Fibroblast of skin of right biceps (primary cell): ENCODE results near the gene POLR2E.

Experiments
- DNase-seq: peaks from one replicate; pipeline ENCODE4 v3.0.0-alpha.2; 2013

POLR2E gene

DNA sequence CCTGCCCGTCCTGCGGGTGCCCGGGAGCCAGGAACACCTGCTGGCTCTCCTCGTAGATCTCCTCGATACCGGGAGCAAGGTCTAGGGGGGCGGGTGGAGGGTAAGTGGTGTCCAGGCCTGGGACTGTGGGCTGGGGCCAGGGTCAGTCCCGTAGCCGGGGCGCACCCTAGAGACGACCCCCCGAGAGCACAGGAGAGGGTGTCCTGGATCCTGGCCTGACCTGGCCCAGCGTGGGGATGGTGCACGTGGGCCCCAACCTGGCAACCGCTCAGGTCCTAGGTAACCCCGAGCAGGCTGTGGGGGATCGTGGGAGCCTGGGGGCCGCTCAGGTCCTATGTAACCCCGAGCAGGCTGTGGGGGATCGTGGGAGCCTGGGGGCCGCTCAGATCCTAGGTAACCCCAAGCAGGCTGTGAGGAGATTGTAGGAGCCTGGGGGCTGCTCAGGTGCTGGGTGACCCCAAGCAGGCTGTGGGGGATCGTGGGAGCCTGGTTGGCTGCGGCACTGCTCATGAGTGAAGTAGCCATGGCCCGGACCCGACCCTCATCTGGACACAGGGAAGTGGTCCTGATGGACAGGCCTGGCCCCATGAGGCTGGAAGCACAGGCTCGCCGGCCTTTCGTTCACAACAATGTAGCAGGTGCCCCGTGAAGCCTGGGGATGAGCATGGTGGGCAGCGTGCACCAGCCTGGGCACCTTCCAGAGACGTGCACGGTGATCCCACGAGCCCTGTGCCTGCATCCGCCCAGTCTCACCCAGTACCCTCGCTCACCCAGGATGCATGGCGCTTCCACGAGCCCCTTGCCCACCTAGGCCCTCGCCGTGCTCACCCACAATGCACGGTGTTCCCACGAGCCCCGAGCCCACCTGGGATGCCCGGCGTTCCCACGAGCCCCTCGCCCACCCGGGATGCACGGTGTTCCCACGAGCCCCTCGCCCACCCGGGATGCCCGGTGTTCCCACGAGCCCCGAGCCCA is 14.8 kb upstream of the POLR2E start:
- DNase-seq, result no peak

DNA sequence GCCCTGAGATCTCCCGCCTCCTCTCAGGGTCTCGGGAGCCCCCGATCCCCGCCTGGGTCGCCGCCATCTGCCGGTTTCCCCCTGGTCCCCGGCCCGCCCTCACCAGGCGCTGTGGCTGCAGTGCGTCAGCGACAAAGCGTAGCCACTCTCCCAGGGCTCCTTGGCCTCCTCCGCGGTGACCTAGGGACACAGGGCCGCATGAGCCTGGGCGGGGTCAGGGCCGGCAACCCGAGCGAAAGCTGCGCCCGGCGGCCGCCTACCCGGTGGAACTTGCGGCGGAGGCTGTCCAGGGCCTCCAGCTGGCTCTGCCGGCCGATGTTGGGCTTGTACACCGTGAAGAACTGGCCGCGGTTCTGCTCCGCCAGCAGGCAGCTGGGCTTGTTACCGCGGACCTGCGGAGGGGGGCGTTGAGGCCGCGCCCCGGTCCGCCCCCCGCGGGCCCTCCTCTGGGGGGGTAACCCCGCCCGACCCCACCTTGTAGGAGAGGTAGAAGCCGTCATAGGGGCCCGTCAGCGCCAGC is 13.9 kb upstream of the POLR2E start:
- no peak for DNase-seq

DNA sequence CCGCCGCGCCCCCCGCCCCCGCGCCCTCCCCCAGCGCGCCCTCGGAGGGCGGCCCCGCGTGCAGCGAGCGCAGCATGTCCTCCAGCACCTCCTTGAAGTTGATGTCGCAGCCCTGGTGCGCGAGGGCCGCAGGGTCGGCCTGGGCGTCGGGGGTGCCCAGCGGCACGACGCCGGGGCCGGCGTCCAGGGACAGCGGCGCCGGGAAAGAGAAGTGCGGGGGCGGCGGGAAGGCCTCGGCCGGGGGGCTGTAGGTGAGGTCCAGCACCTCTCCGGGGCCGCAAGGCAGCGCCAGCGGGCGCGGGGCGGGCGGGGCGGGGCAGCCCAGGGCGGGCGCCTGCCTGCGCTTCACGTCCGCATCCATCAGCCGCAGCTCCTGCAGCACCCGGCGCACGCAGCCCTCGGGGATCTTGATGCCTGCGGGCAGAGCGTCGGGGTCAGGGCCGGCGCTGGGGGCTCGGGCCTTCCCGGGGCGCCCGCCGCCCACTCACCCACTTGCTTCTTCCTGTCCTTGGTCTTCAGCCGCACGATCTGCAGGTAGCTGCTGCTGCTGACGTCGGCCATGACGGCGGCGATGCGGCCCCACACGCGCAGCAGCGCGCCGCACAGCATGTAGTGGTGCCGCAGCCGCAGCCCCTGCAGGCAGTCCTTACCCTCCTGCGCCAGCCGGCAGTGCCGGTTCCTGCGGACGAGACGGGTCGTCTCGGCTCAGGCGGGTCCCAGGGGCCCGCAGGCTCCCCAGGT is 13.3 kb upstream of the POLR2E start:
- DNase-seq, result no peak

DNA sequence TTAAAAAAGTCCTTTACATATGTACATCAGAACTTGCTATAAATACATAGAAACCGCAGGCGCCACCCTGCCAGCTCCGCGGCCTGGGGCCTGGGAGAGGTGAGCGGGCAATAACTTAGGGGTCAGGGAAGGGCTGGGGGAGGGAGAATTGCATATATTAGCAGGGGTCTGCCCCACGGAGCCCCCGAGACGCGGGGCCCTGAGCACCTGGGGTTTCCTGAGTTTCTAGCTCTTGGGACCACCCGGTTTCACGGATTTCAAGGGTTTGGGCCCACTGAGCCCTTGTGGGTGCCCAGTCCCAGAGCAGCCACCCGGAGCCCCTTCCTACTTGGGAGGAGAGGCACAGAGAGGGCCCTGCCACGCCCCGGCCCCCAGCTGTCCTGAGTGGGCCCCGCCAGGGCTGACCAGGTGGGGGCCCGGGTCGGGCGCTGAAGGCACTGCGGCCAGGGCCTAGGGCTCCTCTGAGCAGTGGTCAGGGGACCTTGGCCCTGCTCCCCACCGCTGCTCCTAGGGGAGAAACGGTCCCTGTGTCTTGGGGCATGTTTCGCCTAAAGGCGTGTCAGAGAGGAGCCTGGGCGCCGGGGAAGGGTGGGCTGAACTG is 12.6 kb upstream of the POLR2E start:
- no peak for DNase-seq

DNA sequence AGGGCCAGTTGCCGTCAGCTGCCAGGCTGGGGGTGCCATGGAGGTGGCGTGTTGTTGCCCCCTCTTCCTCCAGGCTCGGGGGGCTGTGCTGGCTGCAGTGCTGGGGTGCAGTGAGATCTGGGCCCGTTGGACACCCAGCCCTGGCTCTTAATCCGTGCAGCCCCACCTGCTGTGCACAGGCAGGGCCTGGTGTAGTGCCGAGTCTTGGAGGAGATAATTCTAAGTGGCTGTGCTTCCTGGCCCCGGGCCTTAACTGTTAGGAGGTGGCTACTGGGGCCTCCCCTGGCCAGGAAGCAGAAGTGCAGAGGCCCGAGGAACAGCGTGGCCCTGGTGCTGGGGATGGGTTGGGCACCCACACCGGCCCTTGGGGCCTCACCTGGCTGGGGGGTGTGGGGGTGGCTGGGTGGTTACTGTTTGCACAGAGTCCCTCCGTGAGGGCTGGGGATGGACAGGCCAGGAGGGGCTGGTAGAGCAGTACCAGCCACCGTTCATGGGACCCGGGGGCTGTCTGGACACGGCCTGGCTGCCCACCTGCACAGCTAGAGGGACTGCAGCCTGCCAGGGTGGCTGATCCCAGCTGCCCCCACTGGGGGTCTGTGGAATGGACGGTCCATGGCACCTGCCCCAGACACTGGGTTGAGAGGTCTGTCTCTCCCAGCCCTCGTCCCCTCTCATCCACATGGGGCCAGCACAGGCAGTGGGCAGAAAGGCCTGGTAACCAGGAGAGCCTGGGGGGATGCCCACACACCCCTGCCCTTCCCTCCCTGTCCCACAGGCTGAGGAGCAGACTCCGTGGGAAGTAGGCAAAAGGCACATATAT is 11.9 kb upstream of the POLR2E start:
- DNase-seq, result peak; percentile 34

DNA sequence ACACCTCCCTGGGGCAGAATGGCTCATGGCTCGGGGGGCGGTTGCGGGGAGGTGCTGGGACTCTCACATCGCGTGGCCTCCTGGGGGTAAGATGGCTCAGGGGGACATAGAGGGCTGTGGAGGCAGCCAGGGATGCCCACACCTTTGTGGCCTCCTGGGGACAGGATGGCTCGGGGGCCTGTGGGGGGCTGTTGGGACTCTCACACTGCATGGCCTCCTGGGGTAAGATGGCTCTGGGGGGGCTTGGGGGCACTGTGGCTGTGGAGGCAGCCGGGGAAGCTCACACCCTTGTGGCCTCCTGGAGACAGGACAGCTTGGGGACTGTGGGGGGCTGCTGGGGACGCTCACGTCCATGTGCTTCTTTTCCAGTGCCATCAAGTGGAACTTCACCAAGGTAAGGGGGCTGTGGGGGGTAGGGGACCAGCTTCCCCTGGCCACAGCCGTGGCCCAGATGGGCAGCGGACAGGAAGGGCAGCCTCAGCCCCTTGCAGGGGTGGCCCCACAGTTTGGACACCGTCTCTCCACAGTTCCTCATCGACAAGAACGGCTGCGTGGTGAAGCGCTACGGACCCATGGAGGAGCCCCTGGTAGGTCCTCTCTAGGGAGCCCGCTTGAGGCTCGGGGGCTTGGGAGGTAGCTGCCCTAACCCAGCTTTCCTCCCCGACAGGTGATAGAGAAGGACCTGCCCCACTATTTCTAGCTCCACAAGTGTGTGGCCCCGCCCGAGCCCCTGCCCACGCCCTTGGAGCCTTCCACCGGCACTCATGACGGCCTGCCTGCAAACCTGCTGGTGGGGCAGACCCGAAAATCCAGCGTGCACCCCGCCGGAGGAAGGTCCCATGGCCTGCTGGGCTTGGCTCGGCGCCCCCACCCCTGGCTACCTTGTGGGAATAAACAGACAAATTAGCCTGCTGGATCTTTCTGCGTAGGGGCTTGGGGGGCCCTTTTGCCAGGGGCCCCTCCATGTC is 11.0 kb upstream of the POLR2E start:
- DNase-seq, result no peak

DNA sequence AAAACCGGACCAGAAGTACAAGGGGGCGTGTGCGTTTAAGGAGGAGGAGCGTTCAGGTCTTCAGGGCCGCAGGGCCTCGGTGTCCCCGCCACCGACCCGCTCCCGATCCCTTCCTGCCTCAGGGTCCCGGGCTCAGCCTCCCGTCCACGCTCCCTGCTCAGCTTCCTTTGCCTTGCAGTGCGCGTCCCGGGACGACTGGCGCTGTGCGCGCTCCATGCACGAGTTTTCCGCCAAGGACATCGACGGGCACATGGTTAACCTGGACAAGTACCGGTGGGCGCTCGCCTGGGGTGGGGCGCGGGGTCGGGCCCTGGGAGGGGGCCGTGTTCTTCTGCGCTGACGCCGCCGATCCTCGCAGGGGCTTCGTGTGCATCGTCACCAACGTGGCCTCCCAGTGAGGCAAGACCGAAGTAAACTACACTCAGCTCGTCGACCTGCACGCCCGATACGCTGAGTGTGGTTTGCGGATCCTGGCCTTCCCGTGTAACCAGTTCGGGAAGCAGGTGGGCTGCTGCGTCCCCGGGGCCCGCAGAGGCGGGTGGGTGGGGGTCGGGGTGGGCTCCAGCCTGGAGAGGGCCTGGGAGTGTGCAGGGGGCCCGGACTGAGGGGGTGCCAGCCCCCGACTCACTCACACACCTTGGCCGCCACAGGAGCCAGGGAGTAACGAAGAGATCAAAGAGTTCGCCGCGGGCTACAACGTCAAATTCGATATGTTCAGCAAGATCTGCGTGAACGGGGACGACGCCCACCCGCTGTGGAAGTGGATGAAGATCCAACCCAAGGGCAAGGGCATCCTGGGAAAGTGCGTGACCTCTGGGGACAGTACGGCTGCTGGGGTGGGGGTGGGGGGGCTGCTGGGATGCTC is 10.1 kb upstream of the POLR2E start:
- peak; percentile 39 for DNase-seq

DNA sequence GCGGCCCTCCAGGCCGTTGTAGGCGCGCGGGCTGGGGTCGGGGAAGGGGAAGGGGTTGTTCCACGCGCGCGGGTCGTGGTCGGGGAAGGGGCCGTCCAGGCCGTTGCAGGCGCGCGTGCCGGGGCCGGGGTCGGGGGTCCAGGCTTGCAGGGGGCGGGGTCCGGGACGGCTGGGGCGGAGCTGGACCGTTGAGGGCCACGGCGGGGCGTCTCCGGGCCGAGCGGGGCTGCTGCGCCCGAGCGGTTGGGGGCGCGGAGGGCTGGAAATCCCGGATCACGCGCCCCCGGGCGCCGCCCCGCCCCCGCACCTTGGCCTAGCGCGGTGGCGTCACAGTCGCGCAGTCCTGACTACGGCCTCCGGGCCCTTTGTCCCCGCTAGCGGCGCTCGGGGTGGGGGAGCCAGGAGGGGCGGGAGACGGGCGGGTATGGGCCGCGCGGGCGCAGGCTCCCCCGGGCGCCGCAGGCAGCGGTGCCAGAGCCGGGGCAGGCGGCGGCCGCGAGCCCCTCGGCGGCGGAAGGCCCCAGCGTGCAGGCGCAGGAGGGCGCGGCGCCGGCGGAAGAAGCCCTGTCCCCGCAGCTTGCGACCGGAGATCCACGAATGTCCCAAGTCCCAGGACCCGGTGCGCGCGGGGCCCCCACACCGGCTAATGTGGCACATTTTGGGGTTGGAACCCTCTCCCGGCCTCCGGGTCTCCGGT is 9.3 kb upstream of the POLR2E start:
- peak; percentile 71 for DNase-seq

DNA sequence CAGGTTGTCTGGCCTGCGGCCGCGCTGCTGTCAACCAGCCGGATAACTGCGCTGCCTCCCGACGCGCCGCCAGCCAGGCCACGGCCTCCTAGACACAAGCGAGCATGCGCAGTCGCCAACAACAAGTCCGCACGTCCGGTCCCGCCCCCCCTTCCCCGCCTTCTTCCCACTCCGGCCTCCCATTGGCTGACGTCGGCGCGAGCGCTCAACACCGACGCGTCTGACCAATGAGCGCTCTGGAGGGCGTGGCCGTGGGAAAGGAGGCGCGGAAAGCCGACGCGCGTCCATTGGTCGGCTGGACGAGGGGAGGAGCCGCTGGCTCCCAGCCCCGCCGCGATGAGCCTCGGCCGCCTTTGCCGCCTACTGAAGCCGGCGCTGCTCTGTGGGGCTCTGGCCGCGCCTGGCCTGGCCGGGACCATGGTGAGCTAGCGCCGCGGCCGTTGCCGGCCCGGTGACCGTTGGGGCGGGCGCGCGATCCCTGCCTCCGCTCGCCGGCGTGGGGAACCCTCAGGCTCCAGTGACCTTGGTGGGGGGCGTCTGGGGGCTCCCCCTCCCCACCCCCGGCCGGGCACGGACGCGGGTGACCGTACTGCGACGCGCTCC is 8.6 kb upstream of the POLR2E start, which contains the start of gene GPX4:
Gene GPX4, plus strand, starts transcription at position 287 of the 603 bp plus-strand sequence. Its CDS starts 50 bp downstream, at position 337.
- peak; percentile 100 for DNase-seq

DNA sequence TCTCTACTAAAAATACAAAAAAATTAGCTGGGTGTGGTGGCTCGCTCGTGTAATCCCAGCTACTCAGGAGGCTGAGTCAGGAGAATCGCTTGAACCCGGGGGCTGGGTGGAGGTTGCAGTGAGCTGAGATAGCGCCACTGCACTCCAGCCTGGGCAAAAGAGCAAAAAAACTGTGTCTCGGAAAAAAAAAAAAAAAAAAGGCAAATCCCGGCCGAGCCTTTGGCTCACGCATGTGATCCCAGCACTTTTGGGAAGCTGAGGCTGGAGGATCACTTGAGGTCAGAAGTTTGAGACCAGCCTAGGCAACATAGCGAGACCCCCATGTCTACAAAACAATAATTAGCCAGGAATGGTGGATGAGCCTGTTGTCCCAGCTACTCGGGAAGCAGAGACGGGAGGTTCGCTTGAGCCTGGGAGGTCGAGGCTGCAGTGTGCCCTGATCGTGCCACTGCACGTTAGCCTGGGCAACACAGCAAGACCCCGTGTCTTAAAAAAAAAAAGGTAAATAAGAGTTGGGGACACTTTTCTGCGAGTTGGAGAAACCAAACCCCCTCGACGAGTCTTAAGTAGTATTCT is 8.0 kb upstream of the POLR2E start:
- DNase-seq, result peak; percentile 49

DNA sequence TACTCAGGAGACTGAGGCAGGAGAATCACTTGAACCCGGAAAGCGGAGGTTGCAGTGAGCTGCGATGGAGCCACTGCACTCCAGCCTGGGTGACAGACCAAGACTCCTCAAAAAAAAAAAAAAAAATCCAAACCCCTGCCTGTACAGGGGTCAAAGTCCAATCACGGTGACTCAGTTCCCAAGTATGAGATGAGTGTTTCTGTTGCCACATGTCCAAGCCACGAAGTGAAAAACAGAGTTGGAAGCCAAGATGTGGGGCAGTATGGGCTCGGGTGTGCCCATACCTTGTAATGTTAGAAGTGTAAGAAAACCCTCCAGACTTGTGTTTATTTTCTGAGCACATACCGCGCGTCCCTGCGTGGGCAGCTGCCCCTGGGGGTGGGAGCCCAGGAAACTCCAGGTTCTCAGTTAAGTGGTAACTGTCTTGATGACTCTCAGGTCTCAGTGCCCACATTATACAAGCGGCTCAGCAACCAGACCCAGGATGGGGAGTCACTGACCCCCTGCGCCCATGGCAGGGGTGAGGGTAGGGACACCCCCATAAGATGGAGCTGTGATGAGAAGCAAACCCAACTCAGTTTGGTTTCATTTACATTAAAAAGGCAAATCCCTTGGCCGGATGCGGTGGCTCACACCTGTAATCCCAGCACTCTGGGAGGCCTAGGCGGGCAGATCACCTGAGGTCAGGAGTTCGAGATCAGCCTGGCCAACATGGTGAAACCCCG is 7.4 kb upstream of the POLR2E start:
- peak; percentile 99 for DNase-seq

DNA sequence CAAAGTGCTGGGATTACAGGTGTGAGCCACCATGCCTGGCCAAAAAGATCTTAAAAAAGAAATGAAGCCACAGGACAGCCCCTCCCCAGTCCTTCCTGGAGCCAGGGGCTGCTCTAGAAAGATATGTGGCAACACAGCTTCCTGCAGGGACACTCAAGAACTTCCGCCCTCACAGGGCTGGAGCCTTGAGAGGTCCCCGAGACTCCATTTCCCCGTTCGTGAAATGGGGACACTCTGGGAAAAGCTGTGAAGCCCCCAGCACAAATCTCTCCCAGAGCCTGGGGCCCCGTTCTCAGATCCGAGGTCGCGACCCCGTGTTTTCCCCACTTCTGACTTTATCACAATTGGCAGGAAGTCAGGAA is 6.1 kb upstream of the POLR2E start:
- DNase-seq, result no peak

DNA sequence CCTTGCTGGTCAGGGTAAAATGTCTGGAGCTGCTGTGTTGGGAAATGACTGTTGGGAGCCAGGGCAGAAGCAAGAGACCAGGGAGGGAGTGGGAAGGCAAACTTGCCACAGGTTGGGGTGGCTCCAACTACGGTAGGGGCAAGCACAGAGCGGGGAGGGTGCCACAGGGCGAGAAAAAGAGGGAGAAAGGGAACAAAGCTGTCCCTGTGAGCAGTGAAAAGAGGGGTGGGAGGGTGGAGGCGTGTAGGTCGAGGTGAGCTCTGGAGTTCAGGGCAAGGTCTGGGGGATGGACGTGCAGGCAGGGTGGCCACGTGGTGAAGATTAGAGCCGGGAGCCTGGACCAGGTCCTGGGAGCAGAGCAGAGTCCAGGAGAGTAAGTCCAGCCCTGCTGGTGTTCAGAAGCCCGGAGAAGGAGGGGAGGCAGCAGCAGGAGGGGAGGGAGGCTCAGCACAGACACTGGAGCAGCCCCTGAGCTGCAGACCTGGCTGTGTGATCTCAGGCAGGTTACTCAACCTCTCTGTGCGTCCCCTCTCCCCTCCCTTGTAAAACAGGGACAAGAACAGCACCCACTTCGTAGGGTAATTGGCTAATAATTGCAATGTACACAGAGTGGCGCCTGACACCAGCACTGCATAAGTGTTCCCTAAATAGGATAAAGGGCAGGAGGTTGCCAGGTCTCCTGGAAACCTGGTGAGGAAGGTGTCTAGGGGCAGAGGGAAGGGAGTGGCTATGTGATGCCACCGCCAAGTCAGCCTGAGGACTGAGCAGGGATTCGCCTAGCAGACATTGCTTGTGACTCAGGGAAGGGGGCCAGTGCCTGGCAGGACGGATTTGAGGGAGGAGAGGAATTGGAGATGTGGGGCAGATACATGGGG is 3.2 kb upstream of the POLR2E start:
- no peak for DNase-seq

DNA sequence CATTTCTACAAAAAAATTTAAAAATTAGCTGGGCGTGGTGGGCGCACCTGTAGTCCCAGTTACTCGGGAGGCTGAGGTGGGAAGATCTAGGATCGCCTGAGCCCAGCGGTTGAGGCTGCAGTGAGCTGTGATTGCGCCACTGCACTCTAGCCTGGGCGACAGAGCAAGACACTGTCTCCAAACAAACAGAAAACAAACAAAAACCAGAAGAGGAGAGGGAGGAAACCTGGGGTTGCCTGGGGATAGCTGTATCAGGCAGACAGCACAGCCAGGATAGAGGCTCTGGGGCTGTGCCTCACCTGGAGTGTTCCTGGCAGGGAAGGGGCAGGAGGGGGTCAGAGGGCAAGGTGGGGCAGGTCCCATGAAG is 2.6 kb upstream of the POLR2E start:
- no peak for DNase-seq

DNA sequence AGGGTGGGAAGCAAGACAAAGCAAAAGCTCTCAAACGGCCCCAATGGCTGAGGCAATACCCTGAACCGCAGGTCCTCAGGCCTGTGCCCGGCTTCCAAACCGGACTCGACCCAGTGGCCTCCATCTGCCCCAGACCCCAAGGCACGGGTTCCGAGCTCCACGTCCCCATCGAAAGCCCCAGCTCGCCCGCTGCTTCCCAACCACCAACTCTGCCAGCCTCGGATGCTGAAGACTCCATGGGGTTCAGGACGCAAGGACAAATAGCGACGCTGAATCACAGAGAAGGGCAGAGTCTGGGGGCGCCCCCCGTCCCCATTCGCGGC is 559 bp downstream of the POLR2E start:
- DNase-seq, result no peak

DNA sequence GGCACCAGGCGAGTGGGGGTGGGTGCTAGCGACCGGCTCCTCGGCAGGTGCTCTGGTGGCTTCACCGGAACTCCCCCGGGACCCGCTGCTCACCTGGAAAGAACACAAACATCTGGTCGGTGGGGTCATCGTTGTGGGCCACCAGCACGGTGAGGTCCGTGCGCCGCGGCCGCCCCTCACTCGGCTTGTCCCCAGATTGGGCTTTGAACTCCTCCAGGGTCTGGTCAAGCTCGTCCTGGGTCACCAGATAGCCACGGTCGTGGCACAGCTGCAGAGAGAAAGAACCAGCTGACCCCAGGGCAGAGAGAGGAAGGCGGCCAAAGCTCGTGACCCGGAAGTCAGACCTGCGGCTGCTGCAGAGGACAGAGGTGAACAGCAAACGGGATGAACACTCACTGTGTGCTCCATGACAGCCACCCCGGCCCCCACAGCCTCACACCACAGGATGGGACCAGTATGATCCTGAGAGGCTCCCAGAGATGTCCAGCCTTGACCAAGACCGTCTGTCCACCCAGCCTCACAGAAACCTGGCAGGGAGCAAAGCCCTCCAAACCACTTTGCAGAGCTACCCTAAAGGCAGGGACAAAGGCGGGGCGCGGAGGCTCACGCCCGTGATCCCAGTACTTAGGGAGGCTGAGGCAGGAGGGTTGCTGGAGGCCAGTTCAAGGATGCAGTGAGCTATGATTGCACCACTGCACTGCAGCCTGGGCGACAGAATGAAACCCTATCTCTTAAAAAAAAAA is 1.2 kb downstream of the POLR2E start:
- DNase-seq, result no peak
